HCT116 (cell line): ENCODE results near the gene FKBP3. TPM values are rescaled to one million over a fixed set of nuclear protein-coding genes. Genes with fewer than 3 reads are reported as not detected.

Source experiments
- ATAC-seq: fragments of 200-7000 bp; cut with Tn5 transposase; 2 replicates; pipeline ENCODE4 v1.9.1; 2020; ENCODE audit warnings: mild to moderate bottlenecking, moderate library complexity
- BruUV-seq: library from RNA; stranded (reverse); fragments of 400-500 nt; replicated peaks from 2 replicates; lab custom pipeline; 2021; lab: Mats Ljungman, UMichigan
- CTCF ChIA-PET: fragments of 300-600 bp; sonication (Branson Sonifier 250); formaldehyde crosslinking; loops from one replicate; lab custom pipeline; 2021; ENCODE audit warnings: antibody characterized with exemption; lab: Charles Lee
- POLR2A ChIA-PET: fragments of 300-600, 350-600 bp; sonication (Branson Sonifier 250); formaldehyde crosslinking; loops from one replicate; lab custom pipeline; 2021; ENCODE audit warnings: antibody characterized with exemption; lab: Charles Lee
- RAD21 ChIA-PET, 2 experiments: fragments of 300-600 bp; sonication (Branson Sonifier 250); formaldehyde crosslinking; loops; one replicate each; lab custom pipeline; 2023; ENCODE audit warnings: low total read pairs in 2 of 2; ENCODE audit not compliant: uncharacterized antibody in 2 of 2, unreplicated experiment in 2 of 2, low non-redundant PET in 1 of 2; lab: Charles Lee
- DNase-seq: peaks from one replicate; pipeline ENCODE4 v3.0.0-alpha.2; 2010; ENCODE audit warnings: low read depth, low spot score
- H2AFZ ChIP-seq: fragments of 200-600 bp; shearing (Covaris generic), sonication (generic); 2 replicates; pipeline ENCODE4 v1.6.1; 2017; ENCODE audit warnings: low read depth, mixed run types, mixed read lengths, antibody characterized with exemption, low read length; ENCODE audit not compliant: poor library complexity, severe bottlenecking
- H3K27ac ChIP-seq: 2 replicates; pipeline ENCODE4 v1.5.1; 2012; ENCODE audit warnings: low read depth, low read length
- H3K27me3 ChIP-seq: fragments of 200-600 bp; sonication (generic); 2 replicates; pipeline ENCODE4 v1.6.1; 2016; ENCODE audit warnings: mixed run types, low read length, mixed read lengths; ENCODE audit not compliant: insufficient read depth
- H3K36me3 ChIP-seq, 2 experiments: fragments of 200-500 bp in 1 of 2; fragments of 200-600 bp in 1 of 2; sonication (Bioruptor generic) in 1 of 2; sonication (generic) in 1 of 2; 2 replicates each; pipeline versions ENCODE4 v1.5.1 to v1.6.1; 2014 to 2016; ENCODE audit warnings: low read length in 2 of 2, inconsistent platforms in 1 of 2, mixed read lengths in 1 of 2, mixed run types in 1 of 2; ENCODE audit not compliant: insufficient read depth in 2 of 2, control insufficient read depth in 1 of 2
- H3K4me1 ChIP-seq, 2 experiments: fragments of 200-600 bp in 1 of 2; sonication (generic) in 1 of 2; 2 replicates each; pipeline versions ENCODE4 v1.5.1 to v1.6.1; 2012 to 2017; ENCODE audit warnings: low read length in 2 of 2, inconsistent platforms in 1 of 2, mild to moderate bottlenecking in 1 of 2, mixed read lengths in 1 of 2, mixed run types in 1 of 2, moderate library complexity in 1 of 2; ENCODE audit not compliant: insufficient read depth in 2 of 2, control insufficient read depth in 1 of 2
- H3K4me2 ChIP-seq: fragments of 200-600 bp; sonication (generic); 2 replicates; pipeline ENCODE4 v1.6.1; 2017; ENCODE audit warnings: mixed run types, low read length, mixed read lengths
- H3K4me3 ChIP-seq, 2 experiments: fragments of 200-600 bp in 1 of 2; sonication (generic) in 1 of 2; replicated peaks in 1 of 2; 2 replicates each; pipeline ENCODE4 v1.5.1; 2011 to 2016; ENCODE audit warnings: low read length in 2 of 2, control low read depth in 1 of 2, low read depth in 1 of 2, mild to moderate bottlenecking in 1 of 2, mixed read lengths in 1 of 2, mixed run types in 1 of 2
- H3K79me2 ChIP-seq: fragments of 200-600 bp; sonication (generic); 2 replicates; pipeline ENCODE4 v1.6.1; 2017; ENCODE audit warnings: mild to moderate bottlenecking, mixed run types, low read length, moderate library complexity, mixed read lengths; ENCODE audit not compliant: insufficient read depth
- H3K9ac ChIP-seq: fragments of 200-600 bp; sonication (generic); 2 replicates; pipeline ENCODE4 v1.6.1; 2016; ENCODE audit warnings: low read length, mixed read lengths
- H3K9me2 ChIP-seq: fragments of 200-600 bp; sonication (generic), shearing (Covaris generic); 2 replicates; pipeline ENCODE4 v1.6.1; 2017; ENCODE audit warnings: mixed run types, mild to moderate bottlenecking, moderate library complexity; ENCODE audit not compliant: insufficient read depth
- H3K9me3 ChIP-seq, 2 experiments: fragments of 200-500 bp in 1 of 2; fragments of 200-600 bp in 1 of 2; sonication (Bioruptor generic) in 1 of 2; sonication (generic) in 1 of 2; 2 replicates each; pipeline ENCODE4 v1.6.1; 2014 to 2017; ENCODE audit warnings: low read length in 2 of 2, mixed read lengths in 2 of 2, inconsistent platforms in 1 of 2, low read depth in 1 of 2, mild to moderate bottlenecking in 1 of 2, mixed run types in 1 of 2, moderate library complexity in 1 of 2; ENCODE audit not compliant: control insufficient read depth in 1 of 2, insufficient read depth in 1 of 2
- H4K20me1 ChIP-seq: fragments of 200-600 bp; sonication (generic), shearing (Covaris generic); 2 replicates; pipeline ENCODE4 v1.6.1; 2017; ENCODE audit warnings: mixed run types, mild to moderate bottlenecking, moderate library complexity; ENCODE audit not compliant: insufficient read depth
- CBX3 ChIP-seq: IDR thresholded peaks from 2 replicates; pipeline ENCODE4 v1.6.1; 2012; ENCODE audit warnings: low read depth
- CEBPB ChIP-seq: IDR thresholded peaks from 2 replicates; pipeline ENCODE4 v1.6.1; 2012; ENCODE audit warnings: low read depth
- EGR1 ChIP-seq: IDR thresholded peaks from 2 replicates; pipeline ENCODE4 v1.6.1; 2012; ENCODE audit warnings: low read depth
- ELF1 ChIP-seq: IDR thresholded peaks from 2 replicates; pipeline ENCODE4 v1.6.1; 2012; ENCODE audit warnings: low read depth, borderline replicate concordance
- EZH2 ChIP-seq: fragments of 200-600 bp; sonication (generic); IDR thresholded peaks from 2 replicates; pipeline ENCODE4 v1.6.1; 2017; ENCODE audit warnings: antibody characterized with exemption, mixed run types
- FOSL1 ChIP-seq: IDR thresholded peaks from 2 replicates; pipeline ENCODE4 v1.6.1; 2012; ENCODE audit warnings: low read depth
- JUND ChIP-seq: IDR thresholded peaks from 2 replicates; pipeline ENCODE4 v1.6.1; 2012
- MAX ChIP-seq: IDR thresholded peaks from 2 replicates; pipeline ENCODE4 v1.6.1; 2012
- REST ChIP-seq: IDR thresholded peaks from 2 replicates; pipeline ENCODE4 v1.6.1; 2012; ENCODE audit warnings: low read depth
- TCF7L2 ChIP-seq: IDR thresholded peaks from 2 replicates; pipeline ENCODE4 v1.7.0; 2011; ENCODE audit warnings: borderline replicate concordance, inconsistent platforms; ENCODE audit not compliant: insufficient read depth, insufficient read length; ENCODE audit errors: extremely low read depth
- YY1 ChIP-seq: IDR thresholded peaks from 2 replicates; pipeline ENCODE4 v1.6.1; 2011; ENCODE audit warnings: low read length, low read depth, moderate library complexity, mild to moderate bottlenecking; ENCODE audit not compliant: insufficient replicate concordance; ENCODE audit errors: extremely low read depth
- ZNF274 ChIP-seq: fragments of 200-500 bp; sonication (Bioruptor generic); IDR thresholded peaks from 2 replicates; pipeline ENCODE4 v1.6.1; 2014; ENCODE audit warnings: mild to moderate bottlenecking, low read depth, low read length, inconsistent platforms
- intact Hi-C: fragments of 100-400 bp; cut with micrococcal nuclease; formaldehyde crosslinking; loops from 2 replicates; pipeline ENCODE4 v1.10.0; 2022
- total RNA-seq: library from RNA; stranded (reverse); gene quantifications from one replicate; pipeline ENCODE4 v1.2.1, GENCODE V29; 2021; ENCODE audit not compliant: unreplicated experiment
- TF ChIP-seq, protein P1 (sequence below), 3 experiments: fragments of 200-600 bp in 1 of 3; sonication (generic) in 1 of 3; IDR thresholded peaks in 2 of 3; conservative IDR thresholded peaks in 1 of 3; 2 replicates each; pipeline ENCODE4 v1.5.1; 2012 to 2017; ENCODE audit warnings: low read depth in 2 of 3, low read length in 2 of 3, antibody characterized with exemption in 1 of 3, borderline replicate concordance in 1 of 3, control low read depth in 1 of 3, mild to moderate bottlenecking in 1 of 3, mixed read lengths in 1 of 3, mixed run types in 1 of 3, moderate library complexity in 1 of 3; ENCODE audit not compliant: insufficient read depth in 1 of 3
- TF ChIP-seq, protein P2 (sequence below): IDR thresholded peaks from 2 replicates; pipeline ENCODE4 v1.6.1; 2012

FKBP3 gene
- total RNA-seq, 1 experiment from 2014 or later = 67.8 TPM

- ChIA-PET CTCF (no interaction called here), RAD21 (no interaction called here), POLR2A (no interaction called here)
- H3K9ac ChIP-seq = no peak overlapping the region
- no peak for TF ChIP-seq CEBPB
- no peak for TF ChIP-seq FOSL1
- TF ChIP-seq REST = no peak
- TF ChIP-seq CBX3 = no peak
- no peak for TF ChIP-seq EGR1
- no peak for TF ChIP-seq ZNF274
- no peak for TF ChIP-seq ELF1
- no peak for TF ChIP-seq YY1
- no peak for TF ChIP-seq JUND
- TF ChIP-seq TCF7L2 = no peak
- TF ChIP-seq, protein P1, sequence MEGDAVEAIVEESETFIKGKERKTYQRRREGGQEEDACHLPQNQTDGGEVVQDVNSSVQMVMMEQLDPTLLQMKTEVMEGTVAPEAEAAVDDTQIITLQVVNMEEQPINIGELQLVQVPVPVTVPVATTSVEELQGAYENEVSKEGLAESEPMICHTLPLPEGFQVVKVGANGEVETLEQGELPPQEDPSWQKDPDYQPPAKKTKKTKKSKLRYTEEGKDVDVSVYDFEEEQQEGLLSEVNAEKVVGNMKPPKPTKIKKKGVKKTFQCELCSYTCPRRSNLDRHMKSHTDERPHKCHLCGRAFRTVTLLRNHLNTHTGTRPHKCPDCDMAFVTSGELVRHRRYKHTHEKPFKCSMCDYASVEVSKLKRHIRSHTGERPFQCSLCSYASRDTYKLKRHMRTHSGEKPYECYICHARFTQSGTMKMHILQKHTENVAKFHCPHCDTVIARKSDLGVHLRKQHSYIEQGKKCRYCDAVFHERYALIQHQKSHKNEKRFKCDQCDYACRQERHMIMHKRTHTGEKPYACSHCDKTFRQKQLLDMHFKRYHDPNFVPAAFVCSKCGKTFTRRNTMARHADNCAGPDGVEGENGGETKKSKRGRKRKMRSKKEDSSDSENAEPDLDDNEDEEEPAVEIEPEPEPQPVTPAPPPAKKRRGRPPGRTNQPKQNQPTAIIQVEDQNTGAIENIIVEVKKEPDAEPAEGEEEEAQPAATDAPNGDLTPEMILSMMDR (IDR thresholded peaks at IDR 0.05 in 2 of 3, conservative IDR thresholded peaks at IDR 0.05 in 1 of 3; ENCODE audit: borderline replicate concordance in 1 of 3, insufficient read depth in 1 of 3, low read depth in 2 of 3, low read length in 2 of 3) = no peak
- TF ChIP-seq, protein P2, sequence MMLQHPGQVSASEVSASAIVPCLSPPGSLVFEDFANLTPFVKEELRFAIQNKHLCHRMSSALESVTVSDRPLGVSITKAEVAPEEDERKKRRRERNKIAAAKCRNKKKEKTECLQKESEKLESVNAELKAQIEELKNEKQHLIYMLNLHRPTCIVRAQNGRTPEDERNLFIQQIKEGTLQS = no peak
- no peak for TF ChIP-seq EZH2
- no peak for TF ChIP-seq MAX
- peaks cover 0 to 3% of the 10 kb centered on the region in 2 experiments; a peak in 1 of 4 replicates for H3K36me3 ChIP-seq
- H3K27me3 ChIP-seq = no peaks in the 10 kb centered on the region
- no peak for DNase-seq
- H3K27ac ChIP-seq = no peak overlapping the region
- no peak overlapping the region for H3K4me3 ChIP-seq
- no TSS peak for BruUV-seq
- peaks cover 100% of the 10 kb centered on the region for H3K79me2 ChIP-seq
- peaks cover 0 to 11% of the 10 kb centered on the region in 2 experiments; a peak in 2 of 4 replicates for H3K4me1 ChIP-seq
- no peaks in the 10 kb centered on the region for H3K9me2 ChIP-seq
- ATAC-seq = no peak
- no peaks in the 10 kb centered on the region for H3K9me3 ChIP-seq
- no peak overlapping the region for H3K4me2 ChIP-seq
- intact Hi-C loops = loop anchor here (5.0 kb wide), 1 partner anchor 42 kb away; the partner anchor contains the start of gene FKBP3
- peaks cover 32% of the 10 kb centered on the region; the same call in 1 of the 2 replicates for H4K20me1 ChIP-seq
- H2AFZ ChIP-seq = no peak overlapping the region
Observed at GRCh38 chr14:45089813-45090212, 44.5 kb downstream of the FKBP3 start.
